GM19240 (cell line): ENCODE measurements around the gene EMILIN1.
"Not testable (repeated sequence)": the region's sequence is repeated elsewhere in the genome, so short reads cannot be mapped to it uniquely, and the experiment has no call there.

Source experiments
- DNase-seq: peaks from one replicate; pipeline ENCODE4 v3.0.0; 2011; ENCODE audit warnings: low spot score; ENCODE audit not compliant: insufficient read length

Gene EMILIN1

DNA sequence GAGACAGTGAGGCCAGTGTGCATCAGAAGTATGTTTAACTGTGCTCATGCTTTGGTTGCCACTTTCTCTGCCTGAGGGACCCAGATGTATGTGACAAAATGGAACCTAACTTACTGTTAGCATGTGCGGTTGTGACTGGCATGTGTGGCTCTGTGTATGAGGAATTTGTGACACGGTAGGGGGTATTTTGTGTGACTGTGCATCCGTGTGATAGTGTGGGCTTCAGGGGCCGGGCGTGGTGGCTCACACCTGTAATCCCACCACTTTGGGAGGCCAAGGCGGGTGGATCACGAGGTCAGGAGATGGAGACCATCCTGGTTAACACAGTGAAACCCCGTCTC, 40.9 kb downstream of the EMILIN1 start:
- not testable (repeated sequence) for DNase-seq

DNA sequence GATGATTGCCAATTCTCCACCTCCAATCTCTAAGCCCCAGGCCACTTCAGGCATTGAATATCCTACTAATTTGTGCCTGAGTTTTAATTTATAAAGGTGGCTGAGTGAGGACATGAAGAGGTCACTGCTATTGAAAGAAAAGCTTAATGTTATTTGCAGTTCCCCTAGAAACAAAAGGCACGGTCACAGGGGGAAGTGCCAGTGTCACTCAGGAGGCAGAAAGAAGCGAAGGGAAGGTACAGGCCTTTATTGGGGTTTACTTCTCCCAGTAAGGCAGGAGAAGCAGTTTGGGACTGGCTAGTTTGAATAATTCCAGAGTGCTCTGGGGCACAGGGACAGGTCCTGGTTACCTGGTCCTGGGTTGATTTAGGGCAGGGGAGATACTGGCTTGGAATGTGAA, 43.5 kb downstream of the EMILIN1 start:
- no peak for DNase-seq

DNA sequence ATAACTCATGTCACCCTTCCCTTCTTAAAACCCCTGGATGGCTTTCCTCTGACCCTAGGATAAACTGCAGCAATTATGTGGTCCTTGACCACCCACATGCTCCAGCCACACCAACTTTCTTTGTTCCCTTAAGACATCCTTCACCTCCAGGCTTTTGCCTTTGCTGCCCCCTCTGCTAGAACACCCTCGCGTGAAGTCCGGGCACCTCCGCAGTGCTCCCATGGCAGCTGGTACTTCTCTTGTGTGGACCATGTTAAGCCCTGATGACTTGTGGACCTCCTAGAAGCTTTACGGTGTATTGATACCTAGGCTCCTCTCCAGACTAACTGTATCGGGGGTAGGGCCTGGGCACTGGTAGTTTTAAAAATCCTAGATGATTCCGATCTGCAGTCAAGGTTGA, 44.4 kb downstream of the EMILIN1 start:
- DNase-seq, result no peak

DNA sequence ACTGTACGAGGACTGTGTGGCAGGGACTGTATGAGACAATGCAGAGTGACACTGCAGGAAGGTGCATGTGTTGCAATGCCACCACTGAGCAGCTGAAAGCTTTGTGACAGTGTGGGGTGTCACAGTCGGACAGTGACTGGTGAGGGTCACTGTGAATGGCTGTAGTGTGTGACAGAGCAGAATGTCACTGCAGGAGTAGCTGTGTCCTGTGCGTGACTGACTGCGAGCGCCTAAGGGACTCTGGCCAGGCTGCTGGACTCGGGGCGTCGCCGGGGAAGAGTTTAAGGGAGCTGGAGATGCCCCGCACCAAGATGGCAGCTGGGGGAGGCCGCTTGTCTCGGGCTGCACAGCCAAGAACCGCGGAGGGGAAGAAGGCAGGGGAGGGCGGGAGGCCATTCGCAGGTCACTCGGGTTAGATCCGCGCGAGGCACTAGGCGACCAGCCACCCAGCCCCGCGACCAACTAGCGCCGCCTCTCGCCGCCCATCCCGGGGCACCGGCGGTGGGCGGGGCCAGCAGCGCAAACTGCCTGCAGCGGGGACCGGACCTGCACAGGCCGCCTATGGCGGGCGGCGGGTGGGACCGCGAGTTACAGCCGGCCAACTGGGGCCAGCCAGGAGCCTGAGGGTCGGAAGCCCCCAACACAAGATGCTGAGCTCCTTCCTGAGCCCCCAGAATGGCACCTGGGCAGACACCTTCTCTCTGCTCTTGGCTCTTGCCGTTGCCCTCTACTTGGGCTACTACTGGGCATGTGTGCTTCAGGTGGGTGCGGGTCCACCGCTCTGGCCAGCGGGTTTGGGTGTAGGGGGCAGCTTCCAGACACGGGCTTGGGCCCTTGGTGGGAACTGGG, 45.1 kb downstream of the EMILIN1 start, which contains the start of gene ABHD1:
Gene ABHD1 (plus strand): TSS at position 514 of the 849 bp plus-strand sequence. CDS start 134 bp downstream, at position 648.
- peak; percentile 29 for DNase-seq

DNA sequence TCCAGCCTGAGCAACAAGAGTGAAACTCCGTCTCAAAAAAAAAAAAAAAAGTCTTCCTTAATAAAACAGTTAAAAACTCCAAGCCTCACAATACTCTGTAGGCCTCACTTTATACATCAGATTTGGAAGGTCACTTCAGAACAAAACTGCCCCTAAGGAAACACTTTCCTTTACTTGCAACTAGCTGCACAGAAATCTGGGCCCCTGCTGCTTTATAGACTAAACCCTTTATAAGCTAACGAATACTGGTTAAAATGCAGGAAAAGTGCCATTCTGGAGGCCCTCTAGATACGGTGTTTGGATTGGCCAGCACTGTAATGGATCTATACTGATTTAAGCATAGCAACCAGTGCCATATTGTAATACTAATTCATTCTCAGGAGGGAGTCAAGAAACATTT, 46.7 kb downstream of the EMILIN1 start:
- no peak for DNase-seq

DNA sequence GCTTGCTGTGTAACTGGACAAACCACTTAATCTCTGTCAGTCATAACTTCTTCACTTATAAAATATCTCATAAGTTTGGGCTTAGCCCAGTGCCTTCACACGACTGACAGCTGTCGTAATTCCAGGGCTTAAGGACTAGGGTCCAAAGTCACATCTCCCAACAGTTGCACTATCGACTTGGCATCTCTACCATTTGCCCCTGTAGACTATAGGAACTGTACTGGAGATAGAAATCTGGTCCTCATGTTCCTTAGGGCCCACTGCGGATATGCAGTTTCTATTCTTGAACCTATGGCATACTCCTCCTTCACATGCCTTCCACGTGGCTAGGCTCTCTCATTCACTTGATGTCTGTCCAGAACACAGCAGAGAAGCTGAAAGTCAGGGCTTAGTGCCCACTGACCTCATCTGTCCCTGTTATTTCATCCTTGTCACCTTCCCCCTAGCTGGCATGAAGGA, 47.9 kb downstream of the EMILIN1 start:
- DNase-seq, result no peak

DNA sequence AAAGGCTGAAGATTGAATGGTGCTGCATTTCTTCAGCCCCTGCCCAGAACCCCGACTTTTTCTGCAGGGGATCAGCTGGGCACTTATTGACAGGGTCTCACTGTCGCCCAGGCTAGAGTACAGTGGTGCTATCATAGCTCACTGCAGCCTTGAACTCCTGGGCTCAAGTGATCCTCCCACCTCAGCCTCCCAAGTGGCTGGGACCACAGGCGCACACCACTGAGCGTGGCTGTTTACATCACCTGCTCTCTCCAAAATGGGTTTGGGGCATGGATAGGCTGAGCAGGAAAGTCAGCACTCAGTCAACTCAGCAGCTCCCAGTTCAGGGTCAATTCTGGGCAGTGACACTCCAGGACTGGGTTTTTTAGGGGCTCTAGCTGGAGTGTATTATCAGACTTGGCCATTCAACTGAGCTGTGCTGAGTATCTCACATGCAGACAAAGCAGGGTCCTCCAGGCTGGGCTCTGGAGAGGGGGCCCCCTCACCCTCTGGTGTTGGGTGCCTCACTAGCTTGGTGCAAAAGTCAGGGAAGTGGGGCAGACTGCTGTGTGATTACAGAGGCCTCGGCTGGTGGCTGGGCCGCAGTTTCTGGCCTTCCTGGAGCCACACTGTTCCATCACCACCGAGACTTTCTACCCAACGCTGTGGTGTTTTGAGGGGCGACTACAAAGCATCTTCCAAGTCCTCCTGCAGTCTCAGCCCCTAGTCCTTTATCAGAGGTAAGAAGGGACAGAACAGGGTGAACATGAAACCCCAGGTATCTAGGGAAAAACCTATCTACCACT, 49.7 kb downstream of the EMILIN1 start:
- DNase-seq, result no peak

DNA sequence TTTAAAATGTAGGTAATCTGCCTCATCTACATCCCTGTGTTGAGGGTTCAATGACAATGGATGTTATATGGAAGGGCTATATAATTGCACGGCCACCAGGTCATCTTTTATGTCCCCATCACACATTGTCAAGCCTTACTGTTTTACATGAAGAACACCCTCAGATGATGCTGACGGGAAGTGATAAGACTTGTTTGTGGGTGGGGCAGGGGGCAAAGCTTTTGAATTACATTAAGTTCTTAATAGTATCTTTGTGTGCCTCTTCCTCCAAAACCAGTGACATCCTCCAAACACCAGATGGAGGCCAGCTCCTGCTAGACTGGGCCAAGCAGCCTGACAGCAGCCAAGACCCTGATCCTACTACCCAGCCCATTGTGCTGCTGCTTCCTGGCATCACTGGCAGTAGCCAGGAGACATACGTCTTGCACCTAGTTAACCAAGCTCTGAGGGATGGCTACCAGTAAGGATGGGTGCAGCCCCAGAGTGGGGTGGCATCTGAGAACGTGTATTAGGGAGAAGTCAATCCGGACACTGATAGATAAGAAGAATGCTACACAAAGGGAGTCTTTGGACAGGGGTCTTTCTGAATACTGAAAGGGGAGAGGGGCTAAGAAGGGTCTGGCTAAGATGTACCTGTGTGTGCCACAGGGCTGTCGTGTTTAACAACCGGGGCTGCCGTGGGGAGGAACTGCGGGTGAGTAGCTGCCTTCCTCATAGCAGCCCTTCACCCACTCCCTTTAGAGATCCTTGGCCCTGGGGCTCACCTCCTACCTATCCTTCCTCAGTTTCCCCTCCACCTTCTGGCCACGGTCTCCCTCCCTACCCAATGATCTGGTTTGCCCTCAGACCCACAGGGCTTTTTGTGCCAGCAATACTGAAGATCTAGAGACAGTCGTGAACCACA, 50.5 kb downstream of the EMILIN1 start:
- DNase-seq, result no peak

DNA sequence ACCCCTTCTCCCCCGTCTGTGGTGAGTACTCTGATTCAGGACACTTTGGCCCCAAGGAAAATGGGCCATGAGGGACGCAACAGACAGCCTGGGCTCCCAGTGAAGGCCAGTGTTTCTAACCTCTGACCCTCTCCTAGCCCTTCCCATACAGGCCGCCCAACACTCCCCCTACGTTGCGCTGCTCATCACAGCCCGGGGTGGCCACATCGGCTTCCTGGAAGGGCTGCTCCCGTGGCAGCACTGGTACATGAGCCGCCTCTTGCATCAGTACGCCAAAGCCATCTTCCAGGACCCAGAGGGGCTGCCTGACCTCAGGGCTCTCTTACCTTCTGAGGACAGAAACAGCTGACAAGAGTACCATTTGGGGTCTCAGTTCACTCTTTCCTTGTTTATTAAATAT, 52.0 kb downstream of the EMILIN1 start:
- DNase-seq, result no peak

DNA sequence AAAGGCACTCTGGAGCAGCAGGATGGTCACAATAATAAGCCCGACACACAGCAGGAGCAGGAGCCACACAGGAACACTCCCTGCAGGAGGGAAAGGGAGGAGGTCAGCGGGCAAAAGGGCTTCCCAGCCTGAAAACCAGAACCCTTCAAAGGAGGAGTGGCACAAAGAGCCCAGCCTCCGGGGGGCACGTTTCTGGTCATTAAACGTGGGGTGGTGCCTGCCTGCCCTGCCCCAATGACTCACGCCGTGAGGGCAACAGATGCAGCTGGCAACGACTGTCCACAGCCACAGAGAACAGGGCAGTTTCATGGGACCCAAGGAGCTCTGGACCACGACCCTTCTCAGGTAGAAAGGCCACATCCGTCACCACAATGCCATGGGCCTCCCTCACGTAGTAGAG, 53.0 kb downstream of the EMILIN1 start:
- DNase-seq, result no peak

DNA sequence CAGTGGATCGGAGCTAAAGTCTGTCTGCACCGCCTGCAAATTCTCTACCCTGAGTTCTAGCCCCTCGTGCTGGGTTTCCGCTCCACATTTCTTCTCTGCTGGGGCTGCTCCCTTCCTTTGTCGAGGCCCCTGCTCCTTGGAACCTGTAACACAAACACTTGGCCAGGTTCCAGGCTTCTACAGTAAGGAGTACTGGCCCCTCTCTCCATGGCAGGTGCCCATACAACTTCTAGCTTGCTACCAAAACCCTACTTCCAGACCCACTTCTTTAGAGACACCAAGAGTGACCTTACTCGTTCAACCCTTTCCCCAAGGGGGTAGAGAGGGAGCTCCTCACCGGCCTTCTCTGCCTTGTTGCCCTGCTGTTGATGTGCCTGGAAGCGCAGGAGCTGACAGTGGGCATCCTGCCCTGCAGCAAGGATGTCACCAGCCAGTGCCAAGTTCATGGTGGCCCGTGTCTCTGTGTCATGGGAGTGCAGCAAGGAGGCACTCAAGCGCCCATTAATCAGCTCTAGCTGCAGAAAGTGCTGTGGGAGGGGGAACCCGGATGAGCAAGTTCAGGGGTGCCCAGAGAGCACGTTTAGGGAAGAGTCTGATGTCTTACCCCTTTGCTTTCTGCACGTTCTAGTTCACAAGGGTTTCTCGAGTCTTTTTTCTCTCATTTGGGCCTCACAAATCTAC, 54.9 kb downstream of the EMILIN1 start:
- peak; percentile 33 for DNase-seq

DNA sequence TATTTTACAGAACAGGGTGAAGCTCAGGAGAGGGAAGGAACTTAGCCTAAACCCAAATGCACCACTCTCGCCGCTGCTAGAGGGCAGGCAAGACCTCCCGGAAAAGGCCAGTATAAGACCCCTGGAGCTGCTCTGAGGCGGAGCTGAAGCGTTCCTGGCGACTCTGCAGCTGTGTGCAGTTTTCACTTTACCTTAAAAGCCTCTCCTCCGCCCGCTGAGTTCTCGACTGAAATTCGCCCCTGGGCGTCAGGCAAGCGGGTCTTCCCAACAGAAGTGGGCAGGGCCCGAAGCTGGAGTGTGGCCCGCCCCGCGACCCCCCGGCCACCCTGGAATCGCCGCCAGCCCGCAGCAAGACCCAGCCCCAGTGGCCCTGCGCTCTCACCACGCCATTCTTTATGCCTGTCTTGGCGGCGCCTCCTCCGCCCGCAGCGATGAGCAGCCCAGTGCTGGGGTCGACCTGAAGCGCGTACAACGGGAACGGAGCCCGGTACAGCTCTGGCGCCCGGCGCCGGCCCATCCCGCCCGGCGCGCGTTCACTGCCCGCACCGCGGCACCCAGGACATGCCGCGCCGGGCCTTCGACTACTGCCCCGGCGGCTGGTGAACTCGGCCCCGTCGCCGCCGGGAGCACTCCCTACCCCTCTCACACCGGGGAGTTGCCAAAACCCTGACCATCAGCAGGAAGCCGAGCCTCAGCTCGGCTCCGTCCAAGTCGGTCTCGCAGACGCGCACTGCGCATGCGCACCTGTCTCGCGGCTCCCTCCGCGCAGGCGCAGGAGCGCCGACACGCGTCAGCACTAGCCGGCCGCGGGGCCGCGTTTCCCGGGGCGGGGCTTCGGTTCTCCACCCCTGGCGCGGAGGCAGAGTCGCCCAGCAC, 55.7 kb downstream of the EMILIN1 start, which contains the start of gene PREB:
Gene PREB (minus strand): TSS at position 732 of the 876 bp plus-strand sequence. CDS start 215 bp downstream, at position 517.
- DNase-seq, result peak; percentile 94

DNA sequence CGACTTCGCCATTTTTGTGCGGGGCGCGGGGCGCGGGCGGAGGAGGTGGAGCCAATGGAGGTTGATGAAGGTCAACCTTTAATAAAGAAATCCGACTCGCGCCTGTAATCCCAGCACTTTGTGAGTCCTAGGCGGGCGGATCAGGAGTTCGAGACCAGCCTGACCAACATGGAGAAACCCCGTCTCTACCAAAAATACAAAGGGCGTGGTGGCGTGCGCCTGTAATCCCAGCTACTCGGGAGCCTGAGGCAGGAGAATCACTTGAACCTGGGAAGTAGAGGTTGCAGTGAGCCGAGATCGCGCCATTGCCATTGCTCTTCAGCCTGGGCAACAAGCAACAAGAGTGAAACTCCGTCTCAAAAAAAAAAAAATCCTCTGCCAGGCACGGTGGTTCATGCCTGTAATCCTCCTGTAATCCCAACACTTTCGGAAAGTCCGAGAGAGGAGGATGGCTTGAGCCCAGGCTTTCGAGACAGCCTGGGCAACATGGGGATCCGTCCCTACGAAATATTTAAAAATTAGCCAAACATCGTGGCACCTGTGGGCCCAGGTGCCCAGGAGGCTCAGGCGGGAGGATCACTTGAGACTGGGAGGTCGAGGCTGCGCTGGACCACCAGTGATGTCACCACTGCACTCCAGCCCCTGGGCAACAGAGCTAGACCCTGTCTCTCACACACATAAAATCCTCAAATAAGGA, 56.5 kb downstream of the EMILIN1 start:
- no peak for DNase-seq

DNA sequence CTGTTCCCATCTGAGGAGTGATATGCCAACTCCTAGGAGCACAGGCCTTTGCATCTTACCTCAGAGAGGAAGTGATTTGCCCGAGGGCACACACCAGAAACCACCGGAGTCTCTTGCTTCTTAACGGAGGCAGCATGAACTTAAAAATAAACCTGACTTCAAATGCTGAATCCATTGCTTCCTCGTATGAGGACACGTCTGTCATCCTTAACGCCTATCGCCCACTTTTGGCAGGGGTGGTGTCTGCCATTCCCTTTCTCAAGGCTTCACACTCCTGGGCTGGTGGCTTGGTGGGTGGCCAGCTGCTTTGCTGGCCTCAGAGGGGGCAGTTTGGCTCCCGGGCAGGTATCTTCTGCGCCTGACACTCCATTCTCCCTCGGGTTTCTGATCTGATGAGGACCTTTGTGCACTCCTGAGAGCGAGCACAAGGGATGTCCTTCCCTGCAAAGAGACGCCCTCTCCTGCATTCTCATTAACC, 57.1 kb downstream of the EMILIN1 start:
- DNase-seq, result no peak
